Jurkat, Clone E6-1 (cell line): ENCODE results near the gene TMEM163.
"Not testable (repeated sequence)": the region's sequence is repeated elsewhere in the genome, so short reads cannot be mapped to it uniquely, and the experiment has no call there.

Source experiments
- DNase-seq: peaks from one replicate; pipeline ENCODE4 v3.0.0-alpha.2; 2011; ENCODE audit warnings: low read depth, low spot score
- H3K4me3 ChIP-seq: 2 replicates; pipeline ENCODE4 v1.5.1; 2011; ENCODE audit warnings: mild to moderate bottlenecking, low read length, control low read depth, moderate library complexity

TMEM163 gene

GRCh38 chr2:134592377-134592776 is 126.4 kb downstream of the TMEM163 start:
- no peak for DNase-seq
- no peak overlapping the region for H3K4me3 ChIP-seq

GRCh38 chr2:134591526-134591925 is 127.3 kb downstream of the TMEM163 start:
- DNase-seq: no peak
- H3K4me3 ChIP-seq: no peak overlapping the region

GRCh38 chr2:134590679-134591078 is 128.1 kb downstream of the TMEM163 start:
- H3K4me3 ChIP-seq: no peak overlapping the region
- no peak for DNase-seq

GRCh38 chr2:134589171-134590083 is 129.4 kb downstream of the TMEM163 start:
- DNase-seq, H3K4me3 ChIP-seq: not testable (repeated sequence)

DNA sequence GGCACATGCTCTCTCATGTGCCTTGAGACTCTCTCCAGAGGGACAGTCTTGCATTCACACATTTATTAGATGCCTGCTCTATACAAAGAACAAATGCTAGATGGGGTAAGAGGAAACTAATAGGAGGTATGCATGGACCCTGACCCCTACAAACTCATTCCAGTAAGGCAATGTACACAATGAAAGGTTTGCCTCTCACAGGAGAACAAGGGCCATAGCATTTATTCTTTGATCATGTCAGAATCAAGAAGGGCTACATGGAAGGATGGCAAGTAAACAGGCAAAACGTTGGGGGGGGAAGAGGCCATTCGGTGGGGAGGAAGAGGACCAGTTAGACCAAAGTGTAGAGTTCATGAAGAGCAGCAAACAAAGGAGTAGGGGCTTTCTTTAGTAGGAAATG is 130.2 kb downstream of the TMEM163 start:
- DNase-seq: no peak
- no peak overlapping the region for H3K4me3 ChIP-seq

- DNase-seq: no peak
- H3K4me3 ChIP-seq: no peak overlapping the region
These were observed 132.4 kb downstream of the TMEM163 start for GRCh38 chr2:134586326-134586965.

DNA sequence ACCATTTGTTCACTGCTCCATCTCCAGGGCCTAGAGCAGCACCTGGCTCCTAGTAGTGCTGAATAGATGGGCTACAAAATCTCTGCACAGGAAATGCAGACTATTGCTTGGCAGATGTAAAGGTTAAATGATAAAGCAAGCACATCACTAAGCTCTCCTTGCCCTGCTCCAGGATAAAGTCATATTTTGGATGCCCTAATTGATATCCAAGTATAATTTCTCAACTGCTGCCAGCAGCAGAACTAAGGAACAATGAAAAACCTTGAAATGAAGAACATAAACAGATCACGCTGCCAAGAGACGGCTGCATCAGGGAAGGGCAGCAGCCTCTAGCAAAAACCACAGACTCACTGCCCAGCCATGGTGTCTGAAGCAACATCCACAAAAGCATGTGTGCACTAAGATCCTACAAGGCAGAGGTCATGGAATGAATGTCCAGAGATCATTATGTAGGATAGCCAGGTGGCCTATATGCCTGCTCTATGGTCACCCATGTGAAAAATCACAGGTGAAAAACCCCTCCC is 134.7 kb downstream of the TMEM163 start:
- DNase-seq: no peak
- H3K4me3 ChIP-seq: no peak overlapping the region

GRCh38 chr2:134583462-134583861 is 135.3 kb downstream of the TMEM163 start:
- H3K4me3 ChIP-seq: no peak overlapping the region
- DNase-seq: no peak

- no peak for DNase-seq
- no peak overlapping the region for H3K4me3 ChIP-seq
These were observed 136.3 kb downstream of the TMEM163 start for GRCh38 chr2:134582547-134582899.

- no peak for DNase-seq
These were observed 136.8 kb downstream of the TMEM163 start for GRCh38 chr2:134581877-134582546.

DNA sequence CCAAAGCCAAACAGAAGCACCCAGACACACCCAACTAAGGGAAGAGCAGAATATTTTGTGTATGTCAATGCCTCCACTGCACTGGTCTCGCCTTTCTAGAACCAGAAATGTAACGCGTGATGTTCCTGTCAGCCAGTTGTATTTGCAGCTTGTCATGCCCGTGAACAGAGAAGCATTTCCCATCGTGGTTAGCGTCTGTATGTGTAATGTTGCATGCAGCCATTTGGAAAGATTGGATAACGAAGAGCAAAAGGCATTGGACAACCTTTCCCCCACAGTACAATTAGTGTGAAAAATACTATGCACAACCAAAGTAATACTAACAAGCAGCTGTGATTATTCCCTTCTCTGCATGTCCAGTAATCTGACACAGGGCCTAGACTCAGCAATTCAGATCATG is 140.5 kb downstream of the TMEM163 start:
- H3K4me3 ChIP-seq: no peak overlapping the region
- no peak for DNase-seq

More at GRCh38 chr2:134581877-134582546, 136.8 kb downstream of the TMEM163 start:
- H3K4me3 ChIP-seq: no peak overlapping the region

GRCh38 chr2:134576478-134576877 is 142.3 kb downstream of the TMEM163 start:
- no peak for DNase-seq
- no peak overlapping the region for H3K4me3 ChIP-seq

- no peak for DNase-seq
- H3K4me3 ChIP-seq: no peak overlapping the region
These were observed 142.9 kb downstream of the TMEM163 start for GRCh38 chr2:134575888-134576287.

DNA sequence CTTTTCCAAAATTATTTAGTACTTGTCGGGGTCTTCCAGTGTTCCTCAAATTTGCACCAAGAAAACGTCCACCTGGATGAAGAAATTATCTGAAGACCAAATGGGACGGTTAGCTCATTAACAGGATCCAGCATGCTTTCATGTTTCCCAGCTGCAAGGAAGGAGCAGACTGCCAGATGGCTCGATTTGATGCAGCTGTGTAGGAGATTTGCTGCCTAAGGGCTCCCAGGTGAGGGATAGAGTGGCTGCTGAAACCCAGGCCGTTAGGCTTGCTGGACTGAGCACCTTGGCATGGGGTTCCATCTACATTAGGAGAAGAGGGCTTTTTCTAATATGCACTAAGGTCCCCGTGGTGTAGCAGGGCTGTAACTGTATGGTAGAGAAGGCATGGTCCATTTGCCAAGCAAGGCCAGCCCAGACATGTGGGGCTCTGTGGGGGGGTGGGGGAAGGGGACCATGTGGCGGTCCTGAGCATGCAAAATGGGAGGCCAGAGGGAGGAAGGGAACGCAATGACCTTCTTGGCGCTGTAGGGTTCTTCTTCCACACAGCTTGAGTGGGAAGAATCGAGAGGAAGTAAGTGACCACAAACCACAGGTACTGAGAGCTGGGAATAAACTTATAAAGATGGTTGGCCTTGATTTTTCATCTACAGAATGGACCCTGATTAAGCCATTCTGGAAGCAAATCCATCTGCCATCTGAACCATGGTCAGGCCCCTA is 144.0 kb downstream of the TMEM163 start:
- no peak overlapping the region for H3K4me3 ChIP-seq
- DNase-seq: no peak

- DNase-seq: no peak
- no peak overlapping the region for H3K4me3 ChIP-seq
These were observed 145.1 kb downstream of the TMEM163 start for GRCh38 chr2:134573724-134574123.

DNA sequence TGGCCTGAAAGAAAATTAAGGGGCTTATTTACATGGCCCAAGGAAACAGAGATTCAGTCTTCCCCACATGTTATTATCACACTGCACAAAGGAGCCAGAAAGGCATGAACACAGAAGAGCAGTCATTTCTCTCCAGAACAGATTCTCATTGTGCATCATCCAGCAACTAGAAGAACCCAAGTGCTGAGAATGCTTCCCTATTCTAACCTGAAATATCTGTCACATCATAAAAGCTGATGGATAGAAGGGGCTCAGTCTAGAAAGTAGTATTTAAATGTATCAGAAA is 145.8 kb downstream of the TMEM163 start:
- no peak for DNase-seq
- H3K4me3 ChIP-seq: no peak overlapping the region

GRCh38 chr2:134572314-134573084 is 146.3 kb downstream of the TMEM163 start:
- DNase-seq: no peak
- H3K4me3 ChIP-seq: no peak overlapping the region

- H3K4me3 ChIP-seq: no peak overlapping the region
- no peak for DNase-seq
These were observed 148.1 kb downstream of the TMEM163 start for GRCh38 chr2:134570676-134571075.

- H3K4me3 ChIP-seq: no peak overlapping the region
These were observed 150.4 kb downstream of the TMEM163 start for GRCh38 chr2:134568413-134568812.

More at GRCh38 chr2:134568413-134568812, 150.4 kb downstream of the TMEM163 start:
- no peak for DNase-seq
